COLO668 (cell line): ENCODE measurements around the gene RNF220.

ENCODE experiments used
- DNase-seq: peaks from one replicate; lab custom pipeline; 2025; ENCODE audit not compliant: unreplicated experiment; lab: John Stamatoyannopoulos, UW

RNF220 gene

GRCh38 chr1:44405031-44405797 is at the start of gene RNF220:
TSS of gene RNF220 (plus strand) at chr1:44405255.
- DNase-seq, result peak; percentile 90

- no peak for DNase-seq
These were observed 49.3 kb upstream of the RNF220 start for GRCh38 chr1:44355582-44356305.

- no peak for DNase-seq
These were observed 47.3 kb upstream of the RNF220 start for GRCh38 chr1:44357710-44358109.

- DNase-seq, result no peak
These were observed 45.7 kb upstream of the RNF220 start for GRCh38 chr1:44359234-44359935.

GRCh38 chr1:44361478-44361877 is 43.6 kb upstream of the RNF220 start:
- peak; percentile 43 for DNase-seq

- DNase-seq, result no peak
These were observed 38.6 kb upstream of the RNF220 start for GRCh38 chr1:44366371-44366975.

- no peak for DNase-seq
These were observed 37.1 kb upstream of the RNF220 start for GRCh38 chr1:44367944-44368343.

GRCh38 chr1:44368471-44369151 is 36.4 kb upstream of the RNF220 start:
- no peak for DNase-seq

GRCh38 chr1:44371206-44371605 is 33.8 kb upstream of the RNF220 start:
- DNase-seq, result no peak

GRCh38 chr1:44375547-44375946 is 29.5 kb upstream of the RNF220 start:
- DNase-seq, result no peak

- peak; percentile 66 for DNase-seq
These were observed 26.9 kb upstream of the RNF220 start for GRCh38 chr1:44377925-44378784.

- DNase-seq, result no peak
These were observed 24.3 kb upstream of the RNF220 start for GRCh38 chr1:44380666-44381177.

- DNase-seq, result no peak
These were observed 16.5 kb upstream of the RNF220 start for GRCh38 chr1:44388551-44388950.

- no peak for DNase-seq
These were observed 15.6 kb upstream of the RNF220 start for GRCh38 chr1:44389437-44389836.

GRCh38 chr1:44390277-44390676 is 14.8 kb upstream of the RNF220 start:
- DNase-seq, result no peak

GRCh38 chr1:44401256-44402228 is 3.5 kb upstream of the RNF220 start:
- no peak for DNase-seq

- DNase-seq, result peak; percentile 58
These were observed 1.0 kb downstream of the RNF220 start for GRCh38 chr1:44405798-44406736.
